Forelimb muscle (tissue), 1 donor: ENCODE results near the gene NBPF4. TPM values are rescaled to one million over a fixed set of nuclear protein-coding genes. Genes with fewer than 3 reads are reported as not detected.
"Not testable (repeated sequence)": the region's sequence is repeated elsewhere in the genome, so short reads cannot be mapped to it uniquely, and the experiment has no call there.

ENCODE experiments used
- DNase-seq: peaks from one replicate; pipeline ENCODE4 v3.0.0-alpha.2; 2013; ENCODE audit warnings: low read depth
- polyA plus RNA-seq: library from polyadenylated mRNA; unstranded; fragments of 120-200 nt; gene quantifications from one replicate; pipeline ENCODE4 v1.2.1, GENCODE V29; 2013; ENCODE audit not compliant: insufficient read length

Gene NBPF4, protein sequence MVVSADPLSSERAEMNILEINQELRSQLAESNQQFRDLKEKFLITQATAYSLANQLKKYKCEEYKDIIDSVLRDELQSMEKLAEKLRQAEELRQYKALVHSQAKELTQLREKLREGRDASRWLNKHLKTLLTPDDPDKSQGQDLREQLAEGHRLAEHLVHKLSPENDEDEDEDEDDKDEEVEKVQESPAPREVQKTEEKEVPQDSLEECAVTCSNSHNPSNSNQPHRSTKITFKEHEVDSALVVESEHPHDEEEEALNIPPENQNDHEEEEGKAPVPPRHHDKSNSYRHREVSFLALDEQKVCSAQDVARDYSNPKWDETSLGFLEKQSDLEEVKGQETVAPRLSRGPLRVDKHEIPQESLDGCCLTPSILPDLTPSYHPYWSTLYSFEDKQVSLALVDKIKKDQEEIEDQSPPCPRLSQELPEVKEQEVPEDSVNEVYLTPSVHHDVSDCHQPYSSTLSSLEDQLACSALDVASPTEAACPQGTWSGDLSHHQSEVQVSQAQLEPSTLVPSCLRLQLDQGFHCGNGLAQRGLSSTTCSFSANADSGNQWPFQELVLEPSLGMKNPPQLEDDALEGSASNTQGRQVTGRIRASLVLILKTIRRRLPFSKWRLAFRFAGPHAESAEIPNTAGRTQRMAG
- not detected for polyA plus RNA-seq

DNA sequence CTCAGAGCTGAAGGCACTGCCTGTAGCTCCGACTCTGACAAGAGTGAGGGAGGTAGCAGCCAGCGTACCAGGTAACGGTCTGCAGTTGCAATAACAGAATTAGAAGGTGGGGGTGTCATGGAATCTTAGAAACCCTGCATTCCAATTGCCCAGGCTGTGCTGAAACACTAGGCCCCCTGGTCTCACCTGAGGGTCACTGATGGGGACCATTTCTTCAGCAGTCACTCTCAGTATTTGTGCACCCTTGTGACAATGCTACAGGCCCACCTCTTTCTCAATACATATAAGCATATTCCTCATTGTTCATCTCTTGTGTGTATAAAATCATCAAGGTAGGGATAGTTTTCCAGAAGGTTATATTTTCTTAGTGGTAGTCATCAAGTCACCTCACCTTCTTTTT, at the start of gene NBPF4:
Gene NBPF4 (minus strand): TSS at position 101 of the 400 bp plus-strand sequence. CDS start 315 bp downstream, outside the sequence.
- not testable (repeated sequence) for DNase-seq

GRCh38 chr1:108282528-108283257, 38.8 kb upstream of the NBPF4 start:
- DNase-seq: not testable (repeated sequence)

- not testable (repeated sequence) for DNase-seq
Observed at GRCh38 chr1:108272485-108273327, 28.8 kb upstream of the NBPF4 start.

GRCh38 chr1:108267097-108267496, 23.2 kb upstream of the NBPF4 start:
- DNase-seq: not testable (repeated sequence)

DNA sequence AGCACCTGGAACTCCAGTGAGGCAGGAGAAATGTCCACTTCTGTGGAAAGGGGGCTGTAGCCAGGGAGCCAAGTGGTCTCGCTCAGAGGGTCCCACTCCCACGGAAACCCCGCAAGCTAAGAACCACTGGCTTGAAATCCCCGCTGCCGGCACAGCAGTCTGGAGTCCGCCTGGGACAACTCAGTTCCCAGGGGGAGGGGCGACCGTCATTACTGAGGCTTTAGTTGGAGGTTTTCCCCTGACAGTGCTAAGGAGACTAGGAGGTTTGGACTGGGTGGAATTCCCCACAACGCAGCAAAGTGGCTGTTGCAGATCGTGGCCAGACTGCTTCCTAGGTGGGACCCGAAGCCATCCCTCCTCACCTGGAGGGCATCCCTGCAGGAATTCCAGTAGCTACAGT, 18.1 kb upstream of the NBPF4 start:
- DNase-seq: not testable (repeated sequence)

DNA sequence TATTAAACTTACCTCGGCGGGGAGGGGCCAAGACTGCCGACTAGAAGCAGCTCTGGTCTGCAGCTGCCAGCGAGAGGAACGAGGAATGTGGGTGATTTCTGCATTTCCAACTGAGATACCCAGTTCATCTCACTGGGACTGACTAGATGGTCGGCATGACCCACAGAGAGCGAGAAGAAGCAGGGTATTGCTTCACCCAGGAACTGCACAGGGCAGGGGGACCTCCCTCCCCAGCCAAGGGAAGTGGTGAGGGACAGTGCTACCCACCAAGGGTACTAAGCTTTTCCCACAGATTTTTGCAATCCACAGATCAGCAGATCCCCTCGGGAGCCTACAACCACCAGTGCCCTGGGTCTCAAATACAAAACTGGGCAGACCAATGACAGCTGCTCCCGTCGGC, 17.6 kb upstream of the NBPF4 start:
- DNase-seq: not testable (repeated sequence)

GRCh38 chr1:108260578-108261259, 16.8 kb upstream of the NBPF4 start:
- not testable (repeated sequence) for DNase-seq

DNA sequence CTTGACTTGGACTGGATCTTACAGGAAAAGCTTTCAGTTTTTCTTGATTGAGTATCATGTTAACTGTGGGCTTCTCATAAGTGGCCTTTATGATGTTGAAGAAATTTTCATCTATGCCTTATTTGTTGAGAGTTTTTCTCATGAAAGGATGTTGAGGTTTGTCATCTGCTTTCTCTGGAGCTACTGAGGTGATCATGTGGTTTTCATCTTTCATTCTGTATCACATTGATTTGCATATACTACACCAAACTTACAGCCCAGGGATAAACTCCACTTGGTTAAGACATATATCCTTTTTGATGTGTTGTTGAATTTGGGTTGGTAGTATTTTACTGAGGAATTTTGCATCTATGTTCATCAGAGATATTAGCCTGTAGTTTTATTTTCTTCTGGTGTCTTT, 11.6 kb upstream of the NBPF4 start:
- not testable (repeated sequence) for DNase-seq

- not testable (repeated sequence) for DNase-seq
Observed at GRCh38 chr1:108239426-108239825, 4.5 kb downstream of the NBPF4 start.

- DNase-seq: not testable (repeated sequence)
Observed at GRCh38 chr1:108235308-108235707, 8.6 kb downstream of the NBPF4 start.

GRCh38 chr1:108232183-108232582, 11.7 kb downstream of the NBPF4 start:
- not testable (repeated sequence) for DNase-seq

DNA sequence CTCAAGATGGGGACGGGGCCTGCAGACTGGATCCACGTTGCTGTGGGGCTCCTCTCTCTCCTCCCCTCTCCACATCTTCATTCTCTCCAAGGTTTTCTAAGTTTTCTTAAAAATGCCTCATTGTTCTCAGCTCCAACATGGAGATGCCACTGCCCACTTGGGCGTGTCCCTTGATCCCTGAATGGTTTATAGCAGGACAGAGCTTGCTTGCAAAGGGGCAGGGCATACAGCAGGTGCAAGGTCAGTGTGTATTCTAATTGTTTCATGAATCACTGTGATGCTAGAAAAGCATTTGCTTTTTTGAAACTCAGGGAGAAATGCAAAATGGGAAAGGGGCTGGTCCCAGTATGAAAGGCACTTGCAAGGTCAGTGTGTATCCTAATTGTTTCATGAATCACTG, 13.9 kb downstream of the NBPF4 start:
- DNase-seq: not testable (repeated sequence)

GRCh38 chr1:108227772-108228171, 16.1 kb downstream of the NBPF4 start:
- DNase-seq: not testable (repeated sequence)

DNA sequence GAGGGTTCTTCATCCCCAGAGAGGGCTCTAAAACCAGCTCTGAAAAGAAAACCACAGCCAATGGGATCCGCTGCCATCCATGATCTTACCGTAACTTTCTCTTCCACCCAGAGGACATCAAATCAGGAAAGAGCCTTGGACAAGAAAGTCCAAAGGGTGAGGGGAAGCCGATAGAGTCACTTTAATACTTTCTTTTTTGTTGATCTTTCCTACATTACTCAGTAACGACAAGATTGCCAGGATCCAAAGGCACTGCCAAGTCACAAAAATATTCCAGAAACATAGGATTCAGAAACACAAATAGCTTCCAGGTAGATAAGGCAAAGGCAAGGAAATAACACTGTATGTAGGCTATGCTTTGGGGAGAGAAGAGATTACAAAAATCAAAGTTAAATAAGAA, 17.0 kb downstream of the NBPF4 start:
- DNase-seq: not testable (repeated sequence)

DNA sequence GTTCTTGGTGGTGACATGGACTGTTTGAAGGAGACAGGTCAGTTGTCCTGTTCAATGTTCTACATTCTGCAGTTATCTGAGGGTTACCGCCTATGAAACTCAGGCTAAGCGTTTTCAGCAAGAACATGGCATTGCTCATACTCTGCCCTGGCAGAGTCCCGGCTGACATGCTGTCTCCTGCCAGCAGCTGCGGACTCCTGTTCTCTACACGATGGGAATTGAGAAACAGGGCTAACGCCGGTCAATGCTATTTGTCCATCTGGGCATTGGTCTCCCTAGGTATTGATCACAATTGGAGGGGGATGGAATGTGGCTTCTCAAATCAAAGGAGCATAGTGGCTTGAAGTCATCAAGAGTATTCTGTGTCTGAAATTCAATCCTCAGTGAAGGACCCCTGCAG, 20.6 kb downstream of the NBPF4 start:
- not testable (repeated sequence) for DNase-seq

- DNase-seq: not testable (repeated sequence)
Observed at GRCh38 chr1:108217515-108218174, 26.2 kb downstream of the NBPF4 start.

DNA sequence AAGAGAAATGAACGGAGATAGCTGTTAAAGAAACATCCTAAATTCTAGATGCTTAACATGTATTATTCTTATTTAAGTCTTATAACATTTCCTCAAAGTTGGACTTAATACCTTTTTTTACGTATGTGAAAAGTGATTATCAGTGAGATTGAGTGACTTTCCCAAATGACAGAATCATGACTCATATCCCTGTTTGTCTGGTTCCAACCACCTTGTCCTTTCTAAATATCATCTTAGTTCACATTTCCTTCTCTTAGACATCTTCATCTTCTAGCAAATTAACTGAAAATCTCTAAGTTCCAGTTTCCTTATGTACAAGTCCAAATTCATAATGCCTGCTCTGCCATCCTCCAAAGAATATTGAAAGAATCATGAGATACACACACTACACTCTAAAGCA, 26.9 kb downstream of the NBPF4 start:
- DNase-seq: not testable (repeated sequence)

GRCh38 chr1:108216028-108216890, 27.6 kb downstream of the NBPF4 start:
- DNase-seq: not testable (repeated sequence)
